Astrocyte (in vitro differentiated cells and primary cell): Measurements from ENCODE around the gene PDYN.
A peak's percentile ranks its signal among the peaks of the same experiment; 100 is the strongest.

Experiments
- EZH2 ChIP-seq: IDR thresholded peaks from 2 replicates; pipeline ENCODE4 v1.6.1; 2012; ENCODE audit warnings: mild to moderate bottlenecking, low read length, inconsistent platforms; ENCODE audit not compliant: insufficient read depth
- TF ChIP-seq, protein P1 (sequence below): IDR thresholded peaks from 2 replicates; pipeline ENCODE4 v1.5.1; 2011; ENCODE audit warnings: low read depth, mild to moderate bottlenecking, inconsistent platforms, low read length, moderate library complexity; ENCODE audit not compliant: insufficient read depth

DNA sequence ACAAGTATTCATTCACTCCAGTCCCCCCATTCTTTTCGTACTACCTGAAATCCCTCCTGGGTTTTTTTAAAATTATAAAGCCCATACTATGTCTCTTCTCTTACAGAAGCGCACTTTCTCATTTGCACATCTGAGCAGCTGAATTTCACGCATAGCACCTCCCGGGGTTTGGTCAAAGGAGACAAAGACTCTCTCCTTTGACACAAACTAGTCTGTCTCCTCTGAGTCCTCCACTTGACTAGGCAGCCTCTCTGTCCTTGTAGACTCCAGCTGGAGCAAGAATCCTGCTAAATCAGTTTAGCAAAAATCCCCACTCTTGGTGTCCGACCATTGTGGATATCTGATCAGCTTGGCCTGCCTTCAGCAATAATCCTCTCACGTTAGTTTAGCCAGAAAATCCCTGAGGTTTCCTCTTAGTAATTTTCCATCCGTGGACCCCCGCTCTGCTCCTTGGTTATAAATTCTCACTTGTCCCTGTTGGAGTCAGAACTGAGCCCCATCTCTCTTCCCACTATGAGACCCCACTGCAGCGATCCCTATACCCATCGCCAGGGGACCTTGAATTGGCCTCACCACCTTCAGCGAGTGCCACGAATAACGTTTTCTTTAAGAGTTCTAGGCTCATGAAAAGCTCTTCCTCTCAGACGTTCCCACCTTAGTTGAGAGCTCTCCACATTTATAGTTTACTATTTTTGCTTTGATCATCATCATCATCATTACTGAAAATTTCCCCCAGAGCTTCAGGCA is 29.0 kb downstream of the PDYN start:
- TF ChIP-seq, protein P1, sequence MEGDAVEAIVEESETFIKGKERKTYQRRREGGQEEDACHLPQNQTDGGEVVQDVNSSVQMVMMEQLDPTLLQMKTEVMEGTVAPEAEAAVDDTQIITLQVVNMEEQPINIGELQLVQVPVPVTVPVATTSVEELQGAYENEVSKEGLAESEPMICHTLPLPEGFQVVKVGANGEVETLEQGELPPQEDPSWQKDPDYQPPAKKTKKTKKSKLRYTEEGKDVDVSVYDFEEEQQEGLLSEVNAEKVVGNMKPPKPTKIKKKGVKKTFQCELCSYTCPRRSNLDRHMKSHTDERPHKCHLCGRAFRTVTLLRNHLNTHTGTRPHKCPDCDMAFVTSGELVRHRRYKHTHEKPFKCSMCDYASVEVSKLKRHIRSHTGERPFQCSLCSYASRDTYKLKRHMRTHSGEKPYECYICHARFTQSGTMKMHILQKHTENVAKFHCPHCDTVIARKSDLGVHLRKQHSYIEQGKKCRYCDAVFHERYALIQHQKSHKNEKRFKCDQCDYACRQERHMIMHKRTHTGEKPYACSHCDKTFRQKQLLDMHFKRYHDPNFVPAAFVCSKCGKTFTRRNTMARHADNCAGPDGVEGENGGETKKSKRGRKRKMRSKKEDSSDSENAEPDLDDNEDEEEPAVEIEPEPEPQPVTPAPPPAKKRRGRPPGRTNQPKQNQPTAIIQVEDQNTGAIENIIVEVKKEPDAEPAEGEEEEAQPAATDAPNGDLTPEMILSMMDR = peak; percentile 17
- no peak for TF ChIP-seq EZH2
